ENCODE measurements around the gene EZR. TPM values are rescaled to one million over a fixed set of nuclear protein-coding genes. Genes with fewer than 3 reads are reported as not detected.

Gene EZR
- total and polyA plus RNA-seq, 2 of the 8 experiments (the other 6 are each of a cell fraction or from before 2014, with no cell fraction given): 122 to 286 TPM

GRCh38 chr6:158754738-158755137 lies 64.4 kb downstream of the EZR start:
- no peak overlapping the region for H3K56ac ChIP-seq (replicated peaks; ENCODE audit: insufficient read length, low read depth, low read length)
- H3K27ac ChIP-seq (ENCODE audit: low read depth, low read length): no peak overlapping the region
- no peaks in the 10 kb centered on the region for H3K36me3 ChIP-seq (ENCODE audit: control insufficient read depth in 2 of 4, insufficient read depth in 4 of 4, low read length in 3 of 4)
- peaks cover 0 to 19% (median 7%) of the 10 kb centered on the region in 4 experiments; a peak in 6 of 7 replicates for H3K4me1 ChIP-seq (replicated peaks in 1 of 4; ENCODE audit: control insufficient read depth in 3 of 4, insufficient read depth in 4 of 4, low read length in 3 of 4)
- no peak overlapping the region for H2BK5ac ChIP-seq (ENCODE audit: low read depth, low read length)
- H2BK20ac ChIP-seq (ENCODE audit: low read length): no peak overlapping the region
- ChIA-PET CTCF (ENCODE audit: partially characterized antibody) (interaction anchor here (0.5 to 2.0 kb wide), 7 partner anchors 11 to 330 kb away, joined by 3 to 8 read pairs (median 4); no protein-coding TSS in a partner anchor), POLR2A (ENCODE audit: partially characterized antibody) (interaction anchor here (1.3 to 3.1 kb wide), 2 partner anchors 9 to 24 kb away, joined by 4 to 20 read pairs; no protein-coding TSS in a partner anchor)
- H3K4me3 ChIP-seq (ENCODE audit: extremely low read depth in 1 of 4, insufficient read depth in 2 of 4, low read depth in 3 of 4, low read length in 4 of 4): no peak overlapping the region
- no peak overlapping the region for H2AK5ac ChIP-seq (ENCODE audit: low read depth, low read length)
- 95% methylated on average over 11 of the region's 11 CpGs; no CpG with 5 or more reads in 1 of the 2 experiments for WGBS, 2 experiments (ENCODE audit: extremely low coverage in 1 of 2, insufficient coverage in 1 of 2, insufficient read length in 1 of 2, insufficient replicate concordance in 2 of 2, low coverage in 1 of 2, low lambda C conversion rate in 2 of 2, missing lambda C conversion rate in 1 of 2)
- H3K4ac ChIP-seq (replicated peaks; ENCODE audit: insufficient read length, low read depth, low read length): no peak overlapping the region
- H2BK12ac ChIP-seq (ENCODE audit: low read depth, low read length): no peak overlapping the region
- H3K27me3 ChIP-seq (replicated peaks in 1 of 4; ENCODE audit: control insufficient read depth in 3 of 4, extremely low read depth in 1 of 4, insufficient read depth in 3 of 4, low read length in 3 of 4): no peaks in the 10 kb centered on the region; a peak in 2 of 7 replicates
- H2AFZ ChIP-seq (ENCODE audit: low read length): no peak overlapping the region
- no peak for TF ChIP-seq CHD2 (IDR thresholded peaks at IDR 0.05; ENCODE audit: low read length)
- TF ChIP-seq GABPA (IDR thresholded peaks at IDR 0.05; ENCODE audit: borderline replicate concordance, insufficient read depth, low read length): no peak
- no peak for TF ChIP-seq JUND (IDR thresholded peaks at IDR 0.05; ENCODE audit: low read length)
- no peaks in the 10 kb centered on the region for H3K23me2 ChIP-seq (ENCODE audit: low read depth, low read length)
- no peak for FAIRE-seq
- H4K8ac ChIP-seq (ENCODE audit: extremely low read depth, insufficient read depth, low read length): no peak overlapping the region
- no peaks in the 10 kb centered on the region for H4K20me1 ChIP-seq (replicated peaks in 1 of 2; ENCODE audit: control insufficient read depth in 1 of 2, insufficient read depth in 2 of 2, low read length in 2 of 2)
- H2BK15ac ChIP-seq (ENCODE audit: low read length): no peak overlapping the region
- no peak for DNase-seq (ENCODE audit: low read depth in 1 of 2, low spot score in 2 of 2)
- no peak overlapping the region for H3K23ac ChIP-seq (ENCODE audit: insufficient read length)
- H3K9ac ChIP-seq (replicated peaks in 1 of 4; ENCODE audit: extremely low read depth in 1 of 4, low read depth in 3 of 4, low read length in 3 of 4): no peak overlapping the region
- no peaks in the 10 kb centered on the region for H3K79me1 ChIP-seq (ENCODE audit: low read depth, low read length)
- no peaks in the 10 kb centered on the region for H3K9me3 ChIP-seq (ENCODE audit: insufficient read depth in 2 of 2, low read depth in 1 of 2, low read length in 1 of 2)
- no peak overlapping the region for H3K4me2 ChIP-seq (ENCODE audit: insufficient read depth in 1 of 2, low read depth in 2 of 2, low read length in 2 of 2)
- H3K14ac ChIP-seq (ENCODE audit: insufficient read length): no peak overlapping the region
- no peak overlapping the region for H4K91ac ChIP-seq (replicated peaks; ENCODE audit: insufficient read length, low read length)
- no peak overlapping the region for H4K5ac ChIP-seq (ENCODE audit: insufficient read length, low read depth, low read length)
- H2BK120ac ChIP-seq (replicated peaks; ENCODE audit: low read depth, low read length): no peak overlapping the region
- H3K18ac ChIP-seq (ENCODE audit: extremely low read depth, low read length): no peak overlapping the region
- H3K79me2 ChIP-seq (ENCODE audit: control insufficient read depth in 1 of 2, insufficient read depth in 2 of 2, low read length in 2 of 2): no peaks in the 10 kb centered on the region
